ENCODE results near the gene SERPINB13.

Gene SERPINB13

GRCh38 chr18:63648241-63648640 lies 61.1 kb downstream of the SERPINB13 start:
- no peak overlapping the region for H3K27ac ChIP-seq
- TF ChIP-seq ZFX (IDR thresholded peaks at IDR 0.05), result no peak
- no peak for TF ChIP-seq CTCF (conservative IDR thresholded peaks at IDR 0.05)
